HG02798 (cell line): Measurements from ENCODE around the gene STAC2.

Source experiments
- ATAC-seq: cut with Tn5 transposase; IDR thresholded peaks from one replicate; pipeline ENCODE4 v1.9.1; 2021; ENCODE audit warnings: mild to moderate bottlenecking; ENCODE audit not compliant: unreplicated experiment, poor library complexity

Gene STAC2

GRCh38 chr17:39235555-39236449, 10.1 kb upstream of the STAC2 start:
- ATAC-seq = no peak

GRCh38 chr17:39231591-39232551, 6.1 kb upstream of the STAC2 start:
- no peak for ATAC-seq

GRCh38 chr17:39231091-39231561, 5.4 kb upstream of the STAC2 start:
- ATAC-seq = no peak

GRCh38 chr17:39230361-39230760, 4.6 kb upstream of the STAC2 start:
- no peak for ATAC-seq

GRCh38 chr17:39229274-39229913, 3.6 kb upstream of the STAC2 start:
- no peak for ATAC-seq

GRCh38 chr17:39227364-39227919, 1.7 kb upstream of the STAC2 start:
- no peak for ATAC-seq

GRCh38 chr17:39225959-39226683, 376 bp upstream of the STAC2 start:
- ATAC-seq = no peak

- ATAC-seq = no peak
These were observed 902 bp downstream of the STAC2 start for GRCh38 chr17:39224778-39225307.

GRCh38 chr17:39223907-39224777, 1.6 kb downstream of the STAC2 start:
- ATAC-seq = no peak

GRCh38 chr17:39222866-39223834, 2.6 kb downstream of the STAC2 start:
- no peak for ATAC-seq

GRCh38 chr17:39222151-39222550, 3.6 kb downstream of the STAC2 start:
- ATAC-seq = no peak

GRCh38 chr17:39221572-39221971, 4.2 kb downstream of the STAC2 start:
- ATAC-seq = no peak

- ATAC-seq = no peak
These were observed 6.0 kb downstream of the STAC2 start for GRCh38 chr17:39219647-39220154.

GRCh38 chr17:39218906-39219305, 6.8 kb downstream of the STAC2 start:
- ATAC-seq = no peak

- no peak for ATAC-seq
These were observed 7.9 kb downstream of the STAC2 start for GRCh38 chr17:39217734-39218369.

- ATAC-seq = no peak
These were observed 11.9 kb downstream of the STAC2 start for GRCh38 chr17:39213852-39214251.
